Measurements from ENCODE around the gene GRID1. TPM values are rescaled to one million over a fixed set of nuclear protein-coding genes. Genes with fewer than 3 reads are reported as not detected.

Gene GRID1
- polyA plus RNA-seq, 1 donor (not counting 4 experiments of a cell fraction or from before 2014, with no cell fraction given): 0.01 TPM

GRCh38 chr10:86289577-86289868, 77.1 kb downstream of the GRID1 start:
- H3K36me3 ChIP-seq (ENCODE audit: control insufficient read depth in 2 of 2, extremely low read depth in 1 of 2, insufficient read depth in 2 of 2, low read length in 2 of 2): no peaks in the 10 kb centered on the region
- no peak overlapping the region for H3K4me3 ChIP-seq (ENCODE audit: control insufficient read depth in 2 of 3, extremely low read depth in 1 of 3, insufficient read depth in 2 of 3, low read depth in 1 of 3, low read length in 3 of 3)
- no peaks in the 10 kb centered on the region for H3K79me2 ChIP-seq (ENCODE audit: control insufficient read depth, insufficient read depth, low read length)
- no peaks in the 10 kb centered on the region for H3K4me1 ChIP-seq (ENCODE audit: control insufficient read depth, extremely low read depth, insufficient read depth, low read length)
- DNase-seq (ENCODE audit: low read depth, low spot score) (no peak), FAIRE-seq (no peak)
- no peak overlapping the region for H3K9ac ChIP-seq (ENCODE audit: control insufficient read depth, extremely low read depth, insufficient read depth, low read length)
- H2AFZ ChIP-seq (ENCODE audit: control insufficient read depth, low read length): no peak overlapping the region
- dilution Hi-C loops (cut with MboI; ENCODE audit: extremely low pct_ligation_motif_present, low sequenced_read_pairs): no loop called here
- H3K27me3 ChIP-seq (ENCODE audit: control insufficient read depth, extremely low read depth, insufficient read depth, low read length): no peaks in the 10 kb centered on the region
- H3K9me1 ChIP-seq (ENCODE audit: control insufficient read depth, extremely low read depth, insufficient read depth, low read length): no peaks in the 10 kb centered on the region
- H3K27ac ChIP-seq (ENCODE audit: control insufficient read depth, insufficient read depth, low read length): no peak overlapping the region
- no peak for TF ChIP-seq EZH2 (IDR thresholded peaks at IDR 0.05; ENCODE audit: low read length)
- no peak for TF ChIP-seq CTCF (optimal IDR thresholded peaks at IDR 0.05 in 1 of 3, IDR thresholded peaks at IDR 0.05 in 1 of 3, conservative IDR thresholded peaks at IDR 0.05 in 1 of 3; ENCODE audit: extremely low read depth in 1 of 3, insufficient read depth in 2 of 3, low read length in 3 of 3)
- H3K9me3 ChIP-seq (ENCODE audit: control insufficient read depth, low read depth, low read length): no peaks in the 10 kb centered on the region
- no peak overlapping the region for H3K4me2 ChIP-seq (ENCODE audit: control insufficient read depth, extremely low read depth, insufficient read depth, low read depth, low read length)
- H4K20me1 ChIP-seq (ENCODE audit: control insufficient read depth, extremely low read depth, insufficient read depth, low read length): no peaks in the 10 kb centered on the region

- FAIRE-seq (no peak), DNase-seq (ENCODE audit: low read depth, low spot score) (no peak)
- H3K4me2 ChIP-seq (ENCODE audit: control insufficient read depth, extremely low read depth, insufficient read depth, low read depth, low read length): no peak overlapping the region
Observed at GRCh38 chr10:86288695-86289576, 77.7 kb downstream of the GRID1 start.

More at GRCh38 chr10:86288695-86289576, 77.7 kb downstream of the GRID1 start:
- H2AFZ ChIP-seq (ENCODE audit: control insufficient read depth, low read length): no peak overlapping the region
- no peaks in the 10 kb centered on the region for H4K20me1 ChIP-seq (ENCODE audit: control insufficient read depth, extremely low read depth, insufficient read depth, low read length)
- H3K9me3 ChIP-seq (ENCODE audit: control insufficient read depth, low read depth, low read length): no peaks in the 10 kb centered on the region
- no peak overlapping the region for H3K27ac ChIP-seq (ENCODE audit: control insufficient read depth, insufficient read depth, low read length)
- H3K9ac ChIP-seq (ENCODE audit: control insufficient read depth, extremely low read depth, insufficient read depth, low read length): no peak overlapping the region
- no peaks in the 10 kb centered on the region for H3K27me3 ChIP-seq (ENCODE audit: control insufficient read depth, extremely low read depth, insufficient read depth, low read length)
- H3K9me1 ChIP-seq (ENCODE audit: control insufficient read depth, extremely low read depth, insufficient read depth, low read length): no peaks in the 10 kb centered on the region
- dilution Hi-C loops (cut with MboI; ENCODE audit: extremely low pct_ligation_motif_present, low sequenced_read_pairs): no loop called here
- no peaks in the 10 kb centered on the region for H3K36me3 ChIP-seq (ENCODE audit: control insufficient read depth in 2 of 2, extremely low read depth in 1 of 2, insufficient read depth in 2 of 2, low read length in 2 of 2)
- no peak overlapping the region for H3K4me3 ChIP-seq (ENCODE audit: control insufficient read depth in 2 of 3, extremely low read depth in 1 of 3, insufficient read depth in 2 of 3, low read depth in 1 of 3, low read length in 3 of 3)
- TF ChIP-seq CTCF (optimal IDR thresholded peaks at IDR 0.05 in 1 of 3, IDR thresholded peaks at IDR 0.05 in 1 of 3, conservative IDR thresholded peaks at IDR 0.05 in 1 of 3; ENCODE audit: extremely low read depth in 1 of 3, insufficient read depth in 2 of 3, low read length in 3 of 3) (no peak), EZH2 (IDR thresholded peaks at IDR 0.05; ENCODE audit: low read length) (no peak)
- no peaks in the 10 kb centered on the region for H3K4me1 ChIP-seq (ENCODE audit: control insufficient read depth, extremely low read depth, insufficient read depth, low read length)
- no peaks in the 10 kb centered on the region for H3K79me2 ChIP-seq (ENCODE audit: control insufficient read depth, insufficient read depth, low read length)
